GM12892 (cell line): ENCODE results near the gene FBXO10.

ENCODE experiments used
- POLR2A ChIP-seq: IDR thresholded peaks from 2 replicates; pipeline ENCODE4 v1.6.1; 2011; ENCODE audit warnings: low read depth, low read length, control low read depth
- POLR2AphosphoS5 ChIP-seq: IDR thresholded peaks from 2 replicates; pipeline ENCODE4 v1.6.1; 2011; ENCODE audit warnings: low read depth, low read length, control low read depth
- TAF1 ChIP-seq: IDR thresholded peaks from 2 replicates; pipeline ENCODE4 v1.6.1; 2011; ENCODE audit warnings: low read depth, mild to moderate bottlenecking, control low read depth, low read length, borderline replicate concordance

DNA sequence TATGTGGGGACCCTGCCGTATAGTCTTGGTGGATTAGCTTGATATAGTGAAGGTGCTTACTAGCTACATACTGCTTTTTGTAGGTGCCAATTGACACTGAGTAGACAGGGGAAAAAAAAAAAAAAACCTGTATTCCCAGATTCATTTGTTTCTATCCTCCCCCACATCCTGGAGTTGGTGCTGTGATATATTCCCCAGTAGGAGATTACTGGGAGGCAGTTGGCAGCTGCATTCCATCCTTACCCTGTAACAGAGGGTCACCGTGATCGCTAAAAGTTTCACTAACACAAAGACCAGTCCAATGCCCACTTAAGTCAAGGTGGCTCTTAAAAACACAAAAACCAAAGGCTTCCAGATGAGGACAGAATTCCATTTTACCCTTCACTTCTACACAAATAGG, 43.6 kb upstream of the FBXO10 start:
- no peak for TF ChIP-seq TAF1
- no peak for TF ChIP-seq POLR2A
- TF ChIP-seq POLR2AphosphoS5 = no peak
